ENCODE data around the gene ADGRG6. TPM values are rescaled to one million over a fixed set of nuclear protein-coding genes. Genes with fewer than 3 reads are reported as not detected.

Gene ADGRG6
- total RNA-seq, 1 experiment from 2014 or later: 2.5 TPM

DNA sequence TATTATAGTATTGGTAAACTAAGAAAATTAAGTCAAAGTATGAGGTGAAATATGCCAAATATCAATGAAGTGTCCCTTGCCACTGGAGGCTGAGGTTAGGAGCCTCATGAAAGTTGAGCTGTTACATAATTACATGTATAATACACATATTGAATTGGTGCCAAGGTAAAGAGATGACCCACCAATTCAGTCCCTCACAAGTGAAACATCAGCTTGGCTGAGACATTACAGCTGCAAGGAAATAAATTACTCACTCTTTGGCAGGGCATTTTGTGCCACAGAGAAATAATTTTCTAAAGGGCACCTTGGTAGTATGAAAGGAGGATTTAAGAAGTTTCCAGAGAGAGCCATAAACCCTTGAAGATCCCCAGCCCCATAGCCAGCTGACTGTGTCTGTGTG lies 127.4 kb downstream of the ADGRG6 start:
- H4K91ac ChIP-seq (ENCODE audit: insufficient read length, low read depth, low read length): no peak overlapping the region
- peaks cover 11 to 16% of the 10 kb centered on the region in 2 experiments for H3K9me3 Mint-ChIP-seq
- no peak overlapping the region for H3T11ph ChIP-seq (ENCODE audit: low read length)
- no peaks in the 10 kb centered on the region for H3K4me1 Mint-ChIP-seq
- no peak overlapping the region for H3K18ac ChIP-seq (ENCODE audit: insufficient read length, low read depth, low read length)
- no peak overlapping the region for H3K27ac Mint-ChIP-seq
- H3K36me3 Mint-ChIP-seq (ENCODE audit: insufficient read depth in 1 of 3, low read depth in 3 of 3): peaks cover 6 to 13% (median 11%) of the 10 kb centered on the region in 3 experiments; a peak in 6 of 7 replicates
- H3K79me1 ChIP-seq (ENCODE audit: insufficient read depth, low read depth, low read length, poor library complexity, severe bottlenecking): no peaks in the 10 kb centered on the region
- H3K4me3 Mint-ChIP-seq: no peak overlapping the region
- no peak overlapping the region for H2AFZ ChIP-seq (ENCODE audit: low read length)
- no peak overlapping the region for H2AK5ac ChIP-seq (ENCODE audit: insufficient read length, low read length)
- no peak overlapping the region for H2BK12ac ChIP-seq (ENCODE audit: insufficient read length, low read depth, low read length)
- H3K9me3 ChIP-seq (ENCODE audit: control insufficient read depth, low read depth, low read length): no peaks in the 10 kb centered on the region
- H3K4ac ChIP-seq (ENCODE audit: low read depth, low read length): no peak overlapping the region
- no peak overlapping the region for H2BK15ac ChIP-seq (ENCODE audit: low read depth, low read length)
- no peak overlapping the region for H4K5ac ChIP-seq (ENCODE audit: insufficient read length, low read depth, low read length)
- no peak overlapping the region for H3K4me2 ChIP-seq (ENCODE audit: insufficient read depth, insufficient read length, low read length)
- no peak overlapping the region for H2BK20ac ChIP-seq (ENCODE audit: low read depth, low read length, poor library complexity, severe bottlenecking)
- no peaks in the 10 kb centered on the region for H3K79me2 ChIP-seq (ENCODE audit: insufficient read depth, low read length)
- H4K20me1 ChIP-seq (ENCODE audit: control insufficient read depth, insufficient read depth, insufficient read length): no peaks in the 10 kb centered on the region
- H3K23ac ChIP-seq (ENCODE audit: insufficient read length, low read depth, low read length): no peak overlapping the region
- no peak overlapping the region for H3K14ac ChIP-seq (ENCODE audit: insufficient read depth, low read length)
- no peak overlapping the region for H2BK120ac ChIP-seq (ENCODE audit: low read depth, low read length, poor library complexity, severe bottlenecking)
- no peaks in the 10 kb centered on the region for H3K4me1 ChIP-seq (ENCODE audit: insufficient read depth, low read length)
- no peak for TF ChIP-seq CTCF (conservative IDR thresholded peaks at IDR 0.05)
- H2BK5ac ChIP-seq (ENCODE audit: insufficient read length, low read length): no peak overlapping the region
- no peaks in the 10 kb centered on the region for H3K23me2 ChIP-seq (ENCODE audit: insufficient read length, low read depth, low read length, poor library complexity, severe bottlenecking)
- H3K27ac ChIP-seq (ENCODE audit: insufficient read length, low read depth, low read length): no peak overlapping the region
- no peak for DNase-seq
- H3K56ac ChIP-seq (ENCODE audit: insufficient read length, low read depth, low read length): no peak overlapping the region
- H3K9ac ChIP-seq (ENCODE audit: extremely low read depth, insufficient read length, low read length): no peak overlapping the region
- no peak overlapping the region for H4K8ac ChIP-seq (replicated peaks; ENCODE audit: insufficient read length, low read depth, low read length)
- no peaks in the 10 kb centered on the region for H3K27me3 ChIP-seq (ENCODE audit: insufficient read depth, low read length)
- no peaks in the 10 kb centered on the region for H3K27me3 Mint-ChIP-seq (ENCODE audit: low read depth)
